Lower lobe of right lung (tissue), 2 donors: Measurements from ENCODE around the gene MFN2. TPM values are rescaled to one million over a fixed set of nuclear protein-coding genes. Genes with fewer than 3 reads are reported as not detected.

ENCODE experiments used
- ATAC-seq, 2 donors: fragments of 200-7000 bp; cut with Tn5 transposase; one replicate each; pipeline ENCODE4 v1.9.1; 2020 to 2022; ENCODE audit warnings: mild to moderate bottlenecking in 2 of 2, moderate library complexity in 2 of 2
- DNase-seq: peaks from one replicate; pipeline ENCODE4 v3.0.0-alpha.2; 2020
- H3K27ac ChIP-seq: fragments of 200-600 bp; one replicate; pipeline ENCODE4 v1.8.0; 2022
- H3K27me3 ChIP-seq: fragments of 200-600 bp; one replicate; pipeline ENCODE4 v1.8.0; 2022; ENCODE audit warnings: low read depth
- H3K36me3 ChIP-seq: fragments of 200-600 bp; one replicate; pipeline ENCODE4 v1.8.0; 2022; ENCODE audit warnings: mild to moderate bottlenecking
- H3K4me1 ChIP-seq: fragments of 200-600 bp; one replicate; pipeline ENCODE4 v1.8.0; 2022
- H3K4me3 ChIP-seq: fragments of 200-600 bp; one replicate; pipeline ENCODE4 v1.8.0; 2022; ENCODE audit warnings: mild to moderate bottlenecking
- H3K9me3 ChIP-seq: fragments of 200-600 bp; one replicate; pipeline ENCODE4 v1.8.0; 2022
- intact Hi-C: fragments of 100-400 bp; cut with DNase I; formaldehyde crosslinking; loops from one replicate; pipeline ENCODE4 v1.11.0; 2022
- total RNA-seq: library from RNA; stranded (reverse); fragmentation: NEBNext Ultra II Directional; extraction: Animal tissue kit (Norgen Biotek cat#: 25700); gene quantifications from one replicate; pipeline ENCODE4 v1.2.1, GENCODE V29; 2021
- TF ChIP-seq, protein P1 (sequence below): fragments of 200-600 bp; IDR thresholded peaks from one replicate; pipeline ENCODE4 v1.8.0; 2022; ENCODE audit warnings: antibody characterized with exemption, mild to moderate bottlenecking
- donor health status: DM: no; HTN: yes; CAD: no; lungs with severe emphysema.

The MFN2 gene
- total RNA-seq, 1 donor from 2014 or later: 72.2 TPM

DNA sequence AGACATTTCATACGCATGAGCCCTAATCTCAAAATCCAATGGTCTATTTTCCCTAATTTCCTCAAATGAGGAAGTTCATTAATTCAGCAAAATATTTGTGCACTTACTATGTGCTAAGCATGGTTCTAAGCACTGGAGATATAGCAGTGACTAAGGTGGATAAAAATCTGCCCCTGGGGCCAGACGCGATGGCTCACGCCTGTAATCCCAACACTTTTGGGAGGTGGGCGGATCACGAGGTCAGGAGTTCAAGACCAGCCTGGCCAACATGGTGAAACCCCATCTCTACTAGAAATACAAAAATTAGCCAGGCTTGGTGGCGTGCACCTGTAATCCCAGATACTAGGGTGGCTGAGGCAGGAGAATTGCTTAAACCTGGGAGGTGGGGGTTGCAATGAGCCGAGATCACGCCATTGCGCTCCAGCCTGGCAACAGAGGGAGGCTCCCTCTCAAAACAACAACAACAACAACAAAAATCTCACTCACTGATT lies 34.8 kb downstream of the MFN2 start:
- Histone ChIP-seq H3K27me3 (no peaks in the 10 kb centered on the region), H3K36me3 (peaks cover 36% of the 10 kb centered on the region), H3K9me3 (no peaks in the 10 kb centered on the region), H3K4me1 (peaks cover 16% of the 10 kb centered on the region), H3K27ac (peak overlapping the region; percentile 77), H3K4me3 (no peak overlapping the region)
- TF ChIP-seq, protein P1, sequence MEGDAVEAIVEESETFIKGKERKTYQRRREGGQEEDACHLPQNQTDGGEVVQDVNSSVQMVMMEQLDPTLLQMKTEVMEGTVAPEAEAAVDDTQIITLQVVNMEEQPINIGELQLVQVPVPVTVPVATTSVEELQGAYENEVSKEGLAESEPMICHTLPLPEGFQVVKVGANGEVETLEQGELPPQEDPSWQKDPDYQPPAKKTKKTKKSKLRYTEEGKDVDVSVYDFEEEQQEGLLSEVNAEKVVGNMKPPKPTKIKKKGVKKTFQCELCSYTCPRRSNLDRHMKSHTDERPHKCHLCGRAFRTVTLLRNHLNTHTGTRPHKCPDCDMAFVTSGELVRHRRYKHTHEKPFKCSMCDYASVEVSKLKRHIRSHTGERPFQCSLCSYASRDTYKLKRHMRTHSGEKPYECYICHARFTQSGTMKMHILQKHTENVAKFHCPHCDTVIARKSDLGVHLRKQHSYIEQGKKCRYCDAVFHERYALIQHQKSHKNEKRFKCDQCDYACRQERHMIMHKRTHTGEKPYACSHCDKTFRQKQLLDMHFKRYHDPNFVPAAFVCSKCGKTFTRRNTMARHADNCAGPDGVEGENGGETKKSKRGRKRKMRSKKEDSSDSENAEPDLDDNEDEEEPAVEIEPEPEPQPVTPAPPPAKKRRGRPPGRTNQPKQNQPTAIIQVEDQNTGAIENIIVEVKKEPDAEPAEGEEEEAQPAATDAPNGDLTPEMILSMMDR: no peak
- intact Hi-C loops: no loop called here
- DNase-seq (no peak), ATAC-seq (peak in 1 of 2 donors; percentile 29)

GRCh38 chr1:12015499-12015898 lies 35.3 kb downstream of the MFN2 start:
- no peaks in the 10 kb centered on the region for H3K27me3 ChIP-seq
- H3K36me3 ChIP-seq: peaks cover 32% of the 10 kb centered on the region
- peak overlapping the region; percentile 77 for H3K27ac ChIP-seq
- DNase-seq: peak; percentile 61
- intact Hi-C loops: no loop called here
- H3K9me3 ChIP-seq: no peaks in the 10 kb centered on the region
- H3K4me1 ChIP-seq: peaks cover 20% of the 10 kb centered on the region
- no peak overlapping the region for H3K4me3 ChIP-seq
- TF ChIP-seq, protein P1: no peak
- ATAC-seq: peak in 1 of 2 donors; percentile 11

DNA sequence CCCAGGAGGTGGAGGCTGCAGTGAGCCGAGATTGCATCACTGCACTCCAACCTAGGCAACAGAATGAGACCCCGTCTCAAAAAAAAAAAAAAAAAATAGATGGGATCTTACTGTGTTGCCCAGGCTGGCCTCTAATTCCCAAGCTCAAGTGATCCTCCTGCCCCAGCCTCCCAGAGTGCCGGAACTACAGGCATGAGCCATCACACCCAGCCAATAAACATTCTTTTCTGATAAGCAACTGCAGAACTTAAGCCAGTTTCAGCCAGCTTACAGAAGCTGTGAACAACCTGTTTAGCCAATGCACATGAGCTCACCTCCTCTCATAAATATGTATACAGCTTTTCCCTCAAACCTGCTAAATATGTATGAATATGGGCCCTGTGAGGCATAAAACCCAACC lies 35.9 kb downstream of the MFN2 start:
- ATAC-seq: no peak

GRCh38 chr1:12019858-12020509 lies 39.7 kb downstream of the MFN2 start:
- peaks cover 13% of the 10 kb centered on the region for H3K4me1 ChIP-seq
- intact Hi-C loops: no loop called here
- DNase-seq: no peak
- peak; percentile 25 to 37 for ATAC-seq
- no peaks in the 10 kb centered on the region for H3K9me3 ChIP-seq
- peak overlapping the region; percentile 89 for H3K27ac ChIP-seq
- H3K4me3 ChIP-seq: peak overlapping the region; percentile 98
- TF ChIP-seq, protein P1: no peak
- no peaks in the 10 kb centered on the region for H3K27me3 ChIP-seq
- H3K36me3 ChIP-seq: peaks cover 34% of the 10 kb centered on the region

More for the DNA sequence above, 35.9 kb downstream of the MFN2 start:
- TF ChIP-seq, protein P1: no peak
- Histone ChIP-seq H3K36me3 (peaks cover 25% of the 10 kb centered on the region), H3K9me3 (no peaks in the 10 kb centered on the region), H3K4me1 (peaks cover 23% of the 10 kb centered on the region), H3K4me3 (no peak overlapping the region), H3K27me3 (no peaks in the 10 kb centered on the region), H3K27ac (no peak overlapping the region)
- no peak for DNase-seq
- intact Hi-C loops: no loop called here

DNA sequence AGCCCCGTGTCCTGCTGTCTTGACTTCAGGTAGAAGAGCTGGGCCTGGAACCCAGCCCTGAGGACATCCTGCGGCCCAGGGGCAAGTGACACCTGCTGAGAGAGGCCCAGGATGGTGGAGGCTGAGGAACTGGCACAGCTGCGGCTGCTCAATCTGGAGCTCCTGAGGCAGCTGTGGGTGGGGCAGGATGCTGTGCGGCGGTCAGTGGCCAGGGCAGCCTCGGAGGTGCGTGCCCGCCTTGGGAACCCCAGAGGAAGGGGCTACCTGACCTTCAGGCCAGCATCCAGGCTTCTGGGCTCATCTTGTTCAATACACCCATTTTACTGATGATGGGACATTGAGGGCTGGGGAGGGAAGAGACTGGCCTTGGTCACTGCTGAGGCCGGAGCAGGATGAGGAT lies 41.4 kb downstream of the MFN2 start:
- H3K27me3 ChIP-seq: no peaks in the 10 kb centered on the region
- H3K27ac ChIP-seq: no peak overlapping the region
- H3K4me3 ChIP-seq: no peak overlapping the region
- intact Hi-C loops: no loop called here
- DNase-seq (no peak), ATAC-seq (no peak)
- no peaks in the 10 kb centered on the region for H3K9me3 ChIP-seq
- peaks cover 50% of the 10 kb centered on the region for H3K36me3 ChIP-seq
- peaks cover 10% of the 10 kb centered on the region for H3K4me1 ChIP-seq
- TF ChIP-seq, protein P1: no peak
